HG03175 (cell line): ENCODE measurements around the gene RAB4B.
"Not testable (repeated sequence)": the region's sequence is repeated elsewhere in the genome, so short reads cannot be mapped to it uniquely, and the experiment has no call there.

ENCODE experiments used
- ATAC-seq: cut with Tn5 transposase; IDR thresholded peaks from one replicate; pipeline ENCODE4 v1.9.1; 2021; ENCODE audit warnings: mild to moderate bottlenecking, moderate library complexity; ENCODE audit not compliant: unreplicated experiment

Gene RAB4B

GRCh38 chr19:40776932-40777644, 959 bp upstream of the RAB4B start:
- peak; percentile 59 for ATAC-seq

- ATAC-seq: no peak
Measured at GRCh38 chr19:40777645-40777936, 456 bp upstream of the RAB4B start.

- ATAC-seq: no peak
Measured at GRCh38 chr19:40778706-40779284, 748 bp downstream of the RAB4B start.

- no peak for ATAC-seq
Measured at GRCh38 chr19:40780582-40780981, 2.5 kb downstream of the RAB4B start.

GRCh38 chr19:40781140-40781539, 3.1 kb downstream of the RAB4B start:
- ATAC-seq: no peak

- no peak for ATAC-seq
Measured at GRCh38 chr19:40783711-40784110, 5.7 kb downstream of the RAB4B start.

GRCh38 chr19:40784146-40784545, 6.1 kb downstream of the RAB4B start:
- ATAC-seq: not testable (repeated sequence)

GRCh38 chr19:40785526-40785925, 7.5 kb downstream of the RAB4B start:
- no peak for ATAC-seq

- ATAC-seq: no peak
Measured at GRCh38 chr19:40786060-40787037, 8.3 kb downstream of the RAB4B start.

GRCh38 chr19:40791349-40791748, 13.3 kb downstream of the RAB4B start:
- no peak for ATAC-seq

GRCh38 chr19:40791996-40792395, 13.9 kb downstream of the RAB4B start:
- ATAC-seq: no peak

GRCh38 chr19:40797166-40797962, 19.3 kb downstream of the RAB4B start:
- no peak for ATAC-seq

- no peak for ATAC-seq
Measured at GRCh38 chr19:40797963-40798682, 20.1 kb downstream of the RAB4B start.

- peak; percentile 75 for ATAC-seq
Measured at GRCh38 chr19:40798683-40799557, 20.9 kb downstream of the RAB4B start, which contains the start of gene EGLN2. Gene EGLN2 (plus strand): TSS chr19:40799191. CDS start chr19:40800573, 1,382 bp downstream.

GRCh38 chr19:40799558-40800338, 21.7 kb downstream of the RAB4B start:
- no peak for ATAC-seq

- no peak for ATAC-seq
Measured at GRCh38 chr19:40800339-40800996, 22.4 kb downstream of the RAB4B start.

- no peak for ATAC-seq
Measured at GRCh38 chr19:40800997-40801377, 22.9 kb downstream of the RAB4B start.
